HG02970 (cell line): Measurements from ENCODE around the gene MDFI.
"Not testable (repeated sequence)": the region's sequence is repeated elsewhere in the genome, so short reads cannot be mapped to it uniquely, and the experiment has no call there.

Experiments used
- ATAC-seq: cut with Tn5 transposase; IDR thresholded peaks from one replicate; pipeline ENCODE4 v1.9.1; 2021; ENCODE audit warnings: mild to moderate bottlenecking, moderate library complexity, moderate number of reproducible peaks; ENCODE audit not compliant: unreplicated experiment, low FRiP score

Gene MDFI

DNA sequence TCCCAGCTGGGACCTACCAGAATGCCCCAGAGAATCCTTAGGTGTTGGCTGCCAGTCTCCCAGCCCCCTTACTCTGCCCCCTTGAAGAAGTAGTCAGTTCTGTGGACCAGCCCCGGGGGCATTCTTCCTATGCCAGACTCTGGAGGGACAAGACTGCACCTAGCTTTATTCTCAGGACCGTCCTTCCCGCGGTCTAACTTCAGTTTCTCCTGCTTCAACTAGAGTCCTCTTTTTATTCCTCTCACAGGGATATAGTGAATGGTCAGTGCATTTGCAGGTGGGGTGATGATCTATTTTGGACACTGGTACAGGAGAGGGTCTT is 35.9 kb upstream of the MDFI start:
- ATAC-seq, result no peak

GRCh38 chr6:41602864-41603608 is 35.2 kb upstream of the MDFI start:
- ATAC-seq, result no peak

- ATAC-seq, result no peak
Measured at GRCh38 chr6:41604006-41604405, 34.3 kb upstream of the MDFI start.

DNA sequence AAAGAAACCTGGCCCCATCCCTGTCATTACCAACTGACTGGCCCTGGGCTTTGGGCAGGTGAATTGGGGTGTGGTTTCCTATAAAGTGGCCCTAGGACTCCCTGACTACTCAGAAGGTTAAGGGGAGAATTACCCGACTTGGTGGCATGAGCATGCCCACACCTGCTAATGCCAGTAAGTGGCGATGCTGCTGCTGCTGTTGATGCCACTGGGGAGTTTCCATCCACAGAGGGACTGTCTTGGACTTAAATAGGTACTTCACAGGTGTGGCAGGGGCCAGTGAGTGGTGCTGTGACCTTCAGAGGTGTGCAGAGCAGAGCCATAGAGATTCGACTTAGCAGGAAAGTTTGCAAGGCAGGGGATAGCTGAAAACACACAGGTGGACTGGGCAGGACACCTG is 32.6 kb upstream of the MDFI start:
- ATAC-seq, result no peak

- no peak for ATAC-seq
Measured at GRCh38 chr6:41607036-41607435, 31.2 kb upstream of the MDFI start.

DNA sequence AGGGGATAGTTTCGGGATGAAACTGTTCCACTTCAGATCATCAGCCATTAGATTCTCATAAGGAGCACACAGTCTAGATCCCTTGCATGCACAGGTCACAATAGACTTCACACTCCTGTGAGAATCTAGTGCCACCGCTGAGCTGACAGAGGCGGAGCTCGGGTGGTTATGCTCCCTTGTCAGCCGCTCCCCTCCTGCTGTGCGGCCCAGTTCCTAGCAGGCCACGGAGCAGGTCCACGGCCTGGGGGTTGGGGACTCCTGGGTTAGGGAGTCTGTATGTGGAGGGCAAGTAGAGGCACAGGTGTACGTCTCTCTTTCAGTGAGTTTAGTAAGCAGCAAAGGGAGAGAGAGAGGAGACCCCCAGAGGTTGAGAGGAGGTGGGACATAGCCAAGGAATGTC is 30.5 kb upstream of the MDFI start:
- no peak for ATAC-seq

- no peak for ATAC-seq
Measured at GRCh38 chr6:41608443-41609151, 29.7 kb upstream of the MDFI start.

DNA sequence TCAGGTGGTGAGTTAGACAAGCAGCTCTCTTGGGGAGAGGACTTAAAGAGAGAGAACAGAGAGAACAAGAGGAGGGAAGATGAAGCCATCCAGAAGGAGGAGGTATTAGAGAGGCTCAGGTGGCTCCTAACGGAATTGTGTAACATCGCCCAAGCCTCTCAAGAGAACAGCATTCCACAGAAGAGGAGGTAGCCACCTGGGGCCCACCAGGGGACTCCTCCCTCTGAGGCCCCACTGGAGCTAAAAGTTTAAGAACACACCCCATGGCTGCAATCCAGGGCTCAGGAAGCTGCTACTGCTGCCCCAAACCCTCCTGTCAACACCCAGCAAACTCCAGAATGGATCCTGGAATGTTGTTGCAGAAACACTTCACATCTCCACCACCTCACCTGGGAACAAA is 23.6 kb upstream of the MDFI start:
- no peak for ATAC-seq

DNA sequence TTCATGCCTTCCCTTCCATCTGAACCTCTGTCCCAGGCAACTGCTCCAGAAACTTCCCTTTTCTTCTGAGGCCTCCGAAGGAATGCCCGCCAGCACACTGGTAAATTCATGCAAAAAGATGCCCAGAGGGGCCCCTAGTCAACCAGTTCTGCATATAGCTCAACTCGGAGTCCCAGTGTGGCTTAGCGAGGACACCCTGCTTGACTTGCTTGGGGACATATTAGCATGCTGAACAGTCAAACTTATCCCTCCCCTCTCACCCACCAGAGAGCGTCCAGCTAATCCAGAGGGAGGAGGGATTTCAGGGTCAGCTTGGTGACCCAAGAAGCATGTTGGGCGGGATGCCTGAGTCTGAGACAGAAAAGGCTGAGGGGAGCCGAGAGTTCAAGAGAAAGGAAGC is 23.0 kb upstream of the MDFI start:
- ATAC-seq, result no peak

DNA sequence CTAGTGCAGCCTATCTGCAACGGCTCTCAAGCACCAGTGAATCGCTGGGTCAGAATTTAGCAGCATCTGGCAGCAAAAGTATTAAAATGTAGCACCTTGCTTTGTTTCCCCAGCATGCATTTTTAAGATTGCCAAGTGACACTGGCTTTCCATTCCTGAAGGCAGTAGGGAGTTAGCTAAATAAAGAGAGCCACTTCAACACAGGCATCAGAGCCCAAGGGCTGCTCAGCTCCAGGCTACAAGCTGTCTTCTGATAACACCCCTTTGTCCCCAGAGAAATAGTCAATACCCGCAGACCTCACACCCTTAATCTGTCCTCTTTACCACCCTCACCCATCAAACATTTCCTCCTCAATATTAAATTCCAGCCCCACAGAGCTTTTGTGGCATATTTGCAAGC is 19.7 kb upstream of the MDFI start:
- no peak for ATAC-seq

DNA sequence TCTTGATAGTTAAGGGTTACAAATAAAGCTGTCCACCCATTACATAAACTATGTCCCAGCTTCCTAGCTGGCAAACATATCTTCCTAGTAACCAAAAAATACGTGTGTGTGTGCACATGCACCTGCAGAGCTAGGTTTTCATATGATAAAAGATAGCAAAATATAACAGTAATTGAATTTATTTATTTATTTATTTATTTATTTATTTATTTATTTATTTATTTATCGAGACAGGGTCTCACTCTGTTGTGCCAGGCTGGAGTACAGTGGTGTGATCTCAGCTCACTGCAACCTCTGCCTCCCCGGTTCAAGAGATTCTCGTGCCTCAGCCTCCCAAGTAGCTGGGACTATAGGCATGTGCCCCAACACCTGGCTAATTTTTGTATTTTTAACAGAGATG is 19.1 kb upstream of the MDFI start:
- ATAC-seq, result not testable (repeated sequence)

GRCh38 chr6:41621367-41621766 is 16.9 kb upstream of the MDFI start:
- ATAC-seq, result no peak

GRCh38 chr6:41621802-41622201 is 16.5 kb upstream of the MDFI start:
- ATAC-seq, result no peak

DNA sequence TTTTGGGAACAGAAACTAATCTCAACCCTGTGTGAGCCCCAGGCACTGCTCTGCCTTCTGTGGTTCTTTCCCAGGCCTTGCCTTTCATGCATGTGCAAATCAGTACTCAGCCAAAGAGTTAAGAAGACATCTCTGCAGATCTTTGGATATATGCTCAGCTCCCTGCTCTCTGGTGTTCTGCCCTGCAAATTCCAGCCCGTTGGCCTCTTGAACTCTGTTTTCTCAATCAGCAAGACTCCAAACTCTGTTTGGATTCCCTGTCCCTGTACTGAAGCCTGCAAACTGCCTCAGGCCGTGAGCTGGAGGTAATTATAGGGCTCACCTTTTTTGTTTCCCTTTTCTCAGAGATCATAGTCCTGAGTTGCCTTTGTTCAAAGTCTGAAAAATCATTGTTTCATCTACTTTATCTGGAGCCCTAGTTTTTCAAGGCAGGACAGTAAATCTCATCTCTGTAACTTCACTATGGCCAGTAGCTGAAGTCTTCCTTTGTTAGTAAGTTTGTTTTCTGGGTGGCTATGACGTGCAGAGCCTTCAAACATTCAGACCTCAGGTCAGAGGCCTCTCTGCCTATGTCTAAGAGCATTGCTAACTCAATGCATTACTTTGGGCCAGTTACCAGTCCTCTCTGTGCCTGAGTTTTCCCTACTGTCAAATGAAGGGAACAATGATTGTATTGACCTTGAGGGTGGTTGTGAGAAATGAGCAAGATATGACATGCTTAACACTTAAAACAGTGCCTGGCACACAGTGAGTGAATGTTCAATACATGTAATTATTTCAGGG is 15.9 kb upstream of the MDFI start:
- ATAC-seq, result no peak

- no peak for ATAC-seq
Measured at GRCh38 chr6:41623330-41623729, 14.9 kb upstream of the MDFI start.

DNA sequence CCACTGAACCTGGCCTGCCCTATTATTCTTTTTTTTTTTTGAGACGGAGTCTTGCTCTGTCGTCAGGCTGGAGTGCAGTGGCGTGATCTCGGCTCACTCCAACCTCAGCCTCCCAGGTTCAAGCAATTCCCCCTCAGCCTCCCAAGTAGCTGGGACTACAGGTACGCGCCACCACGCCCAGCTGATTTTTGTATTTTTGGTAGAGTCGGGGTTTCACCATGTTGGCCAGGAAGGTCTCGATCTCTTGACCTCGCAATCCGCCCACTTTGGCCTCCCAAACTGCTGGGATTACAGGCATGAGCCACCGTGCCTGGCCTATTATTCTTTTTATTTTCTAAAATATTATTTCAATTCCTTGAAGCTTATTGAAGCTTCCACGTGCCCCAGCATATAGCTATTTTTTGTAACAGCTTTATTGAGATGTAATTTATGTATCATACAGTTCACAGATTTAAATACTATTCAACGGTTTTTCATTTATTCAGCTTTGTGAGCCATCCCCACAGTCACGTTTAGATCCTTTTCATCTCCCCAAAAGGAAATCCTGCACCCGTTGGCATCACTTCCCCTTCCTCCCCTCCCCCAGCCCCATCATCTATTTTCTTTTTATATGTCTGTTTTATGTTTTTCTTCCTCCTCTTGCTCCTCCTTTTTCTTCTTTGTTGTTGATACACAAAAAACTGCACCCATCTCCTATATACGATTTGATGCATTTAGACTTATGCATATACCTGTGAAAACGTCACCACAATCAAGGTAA is 13.5 kb upstream of the MDFI start:
- ATAC-seq, result no peak

GRCh38 chr6:41625442-41625841 is 12.8 kb upstream of the MDFI start:
- ATAC-seq, result no peak

GRCh38 chr6:41626022-41626421 is 12.2 kb upstream of the MDFI start:
- ATAC-seq, result no peak

GRCh38 chr6:41626917-41627316 is 11.4 kb upstream of the MDFI start:
- no peak for ATAC-seq

GRCh38 chr6:41629128-41629527 is 9.1 kb upstream of the MDFI start:
- ATAC-seq, result no peak

DNA sequence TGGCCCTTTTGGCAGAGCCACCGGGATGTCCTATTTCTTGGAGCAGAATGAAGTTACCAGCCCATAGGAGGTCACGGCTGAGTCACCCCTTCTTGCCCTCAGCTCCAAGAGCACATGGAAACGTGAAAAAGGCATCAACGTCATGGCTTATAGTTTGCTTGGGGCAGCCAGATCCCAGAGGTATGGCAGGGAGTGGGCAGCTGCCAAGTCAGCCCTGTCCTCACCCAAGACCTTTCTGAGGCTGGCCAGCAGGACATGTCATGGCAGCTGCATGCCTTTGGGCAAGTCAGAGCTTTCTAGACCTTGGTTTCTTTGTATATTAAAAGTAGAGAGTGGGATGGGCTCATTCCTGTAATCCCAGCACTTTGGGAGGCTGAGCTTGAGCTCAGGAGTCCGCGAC is 8.2 kb upstream of the MDFI start:
- no peak for ATAC-seq
